Psoas muscle (tissue), 8 donors: Measurements from ENCODE around the gene EMX1. TPM values are rescaled to one million over a fixed set of nuclear protein-coding genes. Genes with fewer than 3 reads are reported as not detected.

ENCODE experiments used
- ATAC-seq, 4 donors: fragments of 200-7000 bp; cut with Tn5 transposase; one replicate each; pipeline ENCODE4 v1.9.1; 2020; ENCODE audit warnings: moderate library complexity in 3 of 4, mild to moderate bottlenecking in 2 of 4
- DNase-seq, 2 donors: peaks; one replicate each; pipeline ENCODE4 v3.0.0-alpha.2; 2020
- H3K27ac ChIP-seq: fragments of 200-600 bp; one replicate; pipeline ENCODE4 v1.8.0; 2022
- H3K27me3 ChIP-seq, 3 donors: fragments of 200-600 bp in 1 of 3; one replicate each; pipeline versions ENCODE4 v1.6.1 to v1.8.0; 2013 to 2022; ENCODE audit warnings: low read length in 2 of 3, mild to moderate bottlenecking in 2 of 3, moderate library complexity in 1 of 3; ENCODE audit not compliant: insufficient read depth in 3 of 3
- H3K36me3 ChIP-seq, 2 donors: fragments of 200-600 bp in 1 of 2; one replicate each; pipeline versions ENCODE4 v1.6.1 to v1.8.0; 2013 to 2022; ENCODE audit warnings: low read depth in 1 of 2, mild to moderate bottlenecking in 1 of 2, moderate library complexity in 1 of 2; ENCODE audit not compliant: insufficient read depth in 1 of 2
- H3K4me1 ChIP-seq: fragments of 200-600 bp; one replicate; pipeline ENCODE4 v1.8.0; 2022
- H3K4me3 ChIP-seq: fragments of 200-600 bp; one replicate; pipeline ENCODE4 v1.8.0; 2022; ENCODE audit warnings: mild to moderate bottlenecking
- H3K9me3 ChIP-seq: fragments of 200-600 bp; one replicate; pipeline ENCODE4 v1.8.0; 2022
- CTCF ChIP-seq: fragments of 200-600 bp; IDR thresholded peaks from one replicate; pipeline ENCODE4 v1.8.0; 2022; ENCODE audit warnings: antibody characterized with exemption
- WGBS, 3 donors: extraction: QIAGEN DNeasy Blood & Tissue Kit; methylation state at CpG; one replicate each; pipeline versions ENCODE4 v1.1.6 to v1.1.7; 2013; 5-methylcytosine and 5-hydroxymethylcytosine counted together
- intact Hi-C, 2 donors: fragments of 100-400 bp; cut with DNase I; formaldehyde crosslinking; loops; one replicate each; pipeline versions ENCODE4 v1.11.0 to v1.14.2; 2022
- polyA plus RNA-seq, 3 donors: library from polyadenylated mRNA; stranded (reverse); fragments of 200-250 nt; gene quantifications; one replicate each; pipeline ENCODE4 v1.2.3, GENCODE V29; 2013
- total RNA-seq, 4 donors: library from RNA; stranded (reverse); fragmentation: NEBNext Ultra II Directional in 2 of 4; extraction: Animal tissue kit (Norgen Biotek cat#: 25700) in 2 of 4; gene quantifications; one replicate each; pipeline versions ENCODE4 v1.2.1 to v1.2.4, GENCODE V29; 2021 to 2023
- donor health status: healthy with polysubstance abuse.
- donor health status: DM: no; HTN: no; CAD: no; lungs with moderate emphysema.
- donor health status: Bipolar disorder and iron deficiency.
- donor health status: healthy.
- donor health status: DM: yes; HTN: yes; CAD: no.
- donor health status: DM: no; HTN: no; CAD: no.
- donor health status: DM: no; HTN: no; CAD: no.
- donor health status: DM: yes; HTN: yes; CAD: no.

EMX1 gene
- total and polyA plus RNA-seq, 7 donors = 0.01 TPM; not detected in 6

DNA sequence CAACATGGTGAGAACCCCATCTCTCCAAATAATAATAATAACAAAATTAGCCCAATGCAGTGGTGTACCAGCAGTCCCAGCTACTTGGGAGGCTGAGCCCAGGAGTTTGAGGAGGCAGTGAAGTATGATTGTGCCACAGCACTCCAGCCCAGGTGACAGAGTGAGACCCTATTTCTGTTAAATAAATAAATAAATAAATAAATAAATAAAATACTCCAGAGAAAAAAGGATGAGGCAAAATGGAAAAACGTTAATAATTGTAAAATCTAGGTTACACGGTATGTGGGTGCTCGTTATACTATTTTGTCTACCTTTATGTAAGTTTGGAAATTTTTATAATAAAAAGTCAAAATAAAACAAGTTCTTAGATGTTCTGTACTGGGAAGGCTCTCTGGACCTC is 8.6 kb upstream of the EMX1 start:
- Histone ChIP-seq H3K27me3 (peaks cover 14 to 83% (median 23%) of the 10 kb centered on the region in 3 donors), H3K4me3 (no peak overlapping the region), H3K36me3 (no peaks in the 10 kb centered on the region), H3K9me3 (no peaks in the 10 kb centered on the region), H3K27ac (no peak overlapping the region), H3K4me1 (no peaks in the 10 kb centered on the region)
- 83 to 85% (median 84%) methylated on average over 3 of the region's 3 CpGs for WGBS, 3 donors
- ATAC-seq = no peak
- DNase-seq = no peak
- no peak for TF ChIP-seq CTCF
- intact Hi-C loops = no loop called here

- intact Hi-C loops = no loop called here
- DNase-seq (no peak), ATAC-seq (no peak)
- Histone ChIP-seq H3K4me1 (peaks cover 11% of the 10 kb centered on the region), H3K27ac (no peak overlapping the region), H3K36me3 (no peaks in the 10 kb centered on the region), H3K27me3 (peaks cover 23 to 93% (median 37%) of the 10 kb centered on the region in 3 donors), H3K4me3 (no peak overlapping the region), H3K9me3 (no peaks in the 10 kb centered on the region)
- TF ChIP-seq CTCF = no peak
- WGBS, 3 donors = 35 to 43% (median 43%) methylated on average over 1 of the region's 1 CpG
These were observed 6.1 kb upstream of the EMX1 start for GRCh38 chr2:72911256-72911655.

GRCh38 chr2:72913486-72914205 is 3.7 kb upstream of the EMX1 start:
- DNase-seq = no peak
- Histone ChIP-seq H3K4me1 (peaks cover 27% of the 10 kb centered on the region), H3K4me3 (no peak overlapping the region), H3K9me3 (no peaks in the 10 kb centered on the region), H3K27me3 (peaks cover 23 to 98% (median 57%) of the 10 kb centered on the region in 3 donors), H3K36me3 (no peaks in the 10 kb centered on the region), H3K27ac (no peak overlapping the region)
- no peak for TF ChIP-seq CTCF
- intact Hi-C loops = no loop called here
- ATAC-seq = no peak
- WGBS, 3 donors = 15 to 26% (median 19%) methylated on average over 7 of the region's 7 CpGs

DNA sequence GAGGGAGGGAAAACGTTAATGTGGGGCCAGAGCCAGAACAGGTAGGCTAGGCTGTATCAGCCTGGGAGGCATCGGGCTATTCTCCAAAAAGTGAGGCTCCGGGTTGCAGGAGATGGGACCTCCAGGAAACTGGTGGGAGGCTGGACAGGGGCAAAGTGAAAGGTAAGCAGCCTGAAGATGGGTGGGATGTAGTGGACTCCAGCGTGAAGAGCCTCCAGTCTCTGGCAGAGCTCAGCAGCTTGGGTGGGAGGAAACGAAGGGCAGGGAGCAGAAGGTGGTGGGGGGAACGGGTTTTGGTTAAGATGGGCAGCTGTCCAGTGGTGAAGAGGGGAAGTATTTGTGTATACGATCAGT is 3.1 kb upstream of the EMX1 start:
- Histone ChIP-seq H3K9me3 (no peaks in the 10 kb centered on the region), H3K27ac (no peak overlapping the region), H3K36me3 (no peaks in the 10 kb centered on the region), H3K4me1 (peaks cover 30% of the 10 kb centered on the region), H3K27me3 (peaks cover 21 to 96% (median 61%) of the 10 kb centered on the region in 3 donors), H3K4me3 (no peak overlapping the region)
- no peak for TF ChIP-seq CTCF
- no peak for DNase-seq
- intact Hi-C loops = no loop called here
- ATAC-seq = no peak
- WGBS, 3 donors = 4 to 9% (median 6%) methylated on average over 7 of the region's 7 CpGs
